HepG2 (cell line): Measurements from ENCODE around the gene EMILIN1. TPM values are rescaled to one million over a fixed set of nuclear protein-coding genes. Genes with fewer than 3 reads are reported as not detected.

Source experiments
- ATF2 ChIP-seq: sonication (generic); formaldehyde crosslinking; IDR thresholded peaks from 2 replicates; pipeline ENCODE4 v1.4.0; 2020; ENCODE audit warnings: missing genetic modification reagents
- BORCS8-MEF2B ChIP-seq: sonication (generic); formaldehyde crosslinking; IDR thresholded peaks from 2 replicates; pipeline ENCODE4 v1.8.0; 2022; ENCODE audit warnings: mild to moderate bottlenecking, missing genetic modification reagents
- DPF2 ChIP-seq: sonication (generic); formaldehyde crosslinking; IDR thresholded peaks from 2 replicates; pipeline ENCODE4 v1.4.0; 2020; ENCODE audit warnings: mild to moderate bottlenecking, low read depth, missing genetic modification reagents, borderline replicate concordance
- E2F5 ChIP-seq: sonication (generic); formaldehyde crosslinking; conservative IDR thresholded peaks from 2 replicates; pipeline ENCODE4 v1.4.0; 2020; ENCODE audit warnings: missing genetic modification reagents
- MIER2 ChIP-seq: IDR thresholded peaks from 2 replicates; pipeline ENCODE4 v1.6.1; 2016; ENCODE audit warnings: missing biosample characterization, missing genetic modification reagents
- NFIC ChIP-seq: IDR thresholded peaks from 2 replicates; pipeline ENCODE4 v1.6.1; 2012; ENCODE audit warnings: mild to moderate bottlenecking, low read length, inconsistent platforms
- REST ChIP-seq, 2 experiments: IDR thresholded peaks; 2 replicates each; pipeline ENCODE4 v1.6.1; 2011 to 2012; ENCODE audit warnings: low read length in 2 of 2, borderline replicate concordance in 1 of 2, low read depth in 1 of 2, mild to moderate bottlenecking in 1 of 2, moderate library complexity in 1 of 2
- SIX1 ChIP-seq: sonication (generic); formaldehyde crosslinking; IDR thresholded peaks from 2 replicates; pipeline ENCODE4 v1.4.0; 2020; ENCODE audit warnings: missing genetic modification reagents, borderline replicate concordance
- ZBTB10 ChIP-seq: sonication (generic); formaldehyde crosslinking; IDR thresholded peaks from 2 replicates; pipeline ENCODE4 v1.4.0; 2020; ENCODE audit warnings: missing genetic modification reagents, borderline replicate concordance
- ZHX2 ChIP-seq, 2 experiments: sonication (generic) in 1 of 2; formaldehyde crosslinking in 1 of 2; IDR thresholded peaks; 2 replicates each; pipeline versions ENCODE4 v1.6.1 to v1.9.0; 2014 to 2022; ENCODE audit warnings: antibody characterized with exemption in 1 of 2, borderline replicate concordance in 1 of 2, inconsistent platforms in 1 of 2, low read depth in 1 of 2, missing genetic modification reagents in 1 of 2
- ZNF773 ChIP-seq: sonication (generic); formaldehyde crosslinking; IDR thresholded peaks from 2 replicates; pipeline ENCODE4 v1.4.0; 2020; ENCODE audit warnings: missing genetic modification reagents, borderline replicate concordance
- polyA plus RNA-seq, 8 experiments: library from polyadenylated mRNA; depleted of rRNA in 3 of 8; stranded (reverse) in 7 of 8; unstranded in 1 of 8; fragments of >200 nt; fragmentation: Illumina TruSeq in 4 of 8; extraction: Trizol in 4 of 8; gene quantifications; 2 replicates each; pipeline versions ENCODE4 v1.2.1 to v1.2.3, GENCODE V29; 2011 to 2016; ENCODE audit warnings: low read depth in 4 of 8, missing spikeins in 1 of 8, mixed read lengths in 1 of 8; ENCODE audit not compliant: insufficient read depth in 1 of 8
- total RNA-seq, 5 experiments: library from RNA; depleted of rRNA; stranded (reverse); fragments of >200 nt; fragmentation: Illumina TruSeq; extraction: Trizol; gene quantifications; 2 replicates each; pipeline ENCODE4 v1.2.3, GENCODE V29; 2016; ENCODE audit warnings: low read depth in 1 of 5

Gene EMILIN1
- total and polyA plus RNA-seq, 2 of the 13 experiments (the other 11 are each of a cell fraction or from before 2014, with no cell fraction given): 8.1 to 9.7 TPM

- TF ChIP-seq MIER2 (CRISPR knock-in tag) (no peak; the same call in none of the 2 replicates), NFIC (no peak), E2F5 (CRISPR knock-in tag) (peak; percentile 83), ATF2 (CRISPR knock-in tag) (peak; percentile 60; the same call in 1 of the 2 replicates), DPF2 (CRISPR knock-in tag) (no peak), BORCS8-MEF2B (CRISPR knock-in tag) (no peak; the same call in 1 of the 2 replicates), SIX1 (no peak; the same call in 1 of the 2 replicates), ZBTB10 (CRISPR knock-in tag) (peak; percentile 67; the same call in 1 of the 2 replicates), REST (IDR thresholded peaks at IDR 0.05; ENCODE audit: borderline replicate concordance in 1 of 2, low read depth in 1 of 2, low read length in 2 of 2) (peak in 1 of 2 experiments; percentile 75; a peak in 1 of 4 replicates), ZNF773 (no peak), ZHX2 (IDR thresholded peaks at IDR 0.05; ENCODE audit: low read depth) (peak; percentile 78; the same call in 1 of the 2 replicates), ZHX2 (CRISPR knock-in tag; IDR thresholded peaks at IDR 0.05; ENCODE audit: borderline replicate concordance) (peak; percentile 88; the same call in 1 of the 2 replicates)
Measured at GRCh38 chr2:27032495-27033252, 45.7 kb upstream of the EMILIN1 start, which contains the start of gene TMEM214 (continued).
